ENCODE results near the gene KSR1. TPM values are rescaled to one million over a fixed set of nuclear protein-coding genes. Genes with fewer than 3 reads are reported as not detected.

KSR1 gene
- total RNA-seq, 2 experiments from 2014 or later: 53.9 to 58.2 TPM

- Mint-ChIP-seq H3K27ac (no peak overlapping the region), H3K36me3 (ENCODE audit: low read depth) (peaks cover 8% of the 10 kb centered on the region), H3K4me1 (ENCODE audit: low read depth) (peaks cover 81% of the 10 kb centered on the region), H3K4me3 (no peak overlapping the region), H3K9me3 (no peaks in the 10 kb centered on the region), H3K27me3 (no peaks in the 10 kb centered on the region)
- TF ChIP-seq, protein P1, sequence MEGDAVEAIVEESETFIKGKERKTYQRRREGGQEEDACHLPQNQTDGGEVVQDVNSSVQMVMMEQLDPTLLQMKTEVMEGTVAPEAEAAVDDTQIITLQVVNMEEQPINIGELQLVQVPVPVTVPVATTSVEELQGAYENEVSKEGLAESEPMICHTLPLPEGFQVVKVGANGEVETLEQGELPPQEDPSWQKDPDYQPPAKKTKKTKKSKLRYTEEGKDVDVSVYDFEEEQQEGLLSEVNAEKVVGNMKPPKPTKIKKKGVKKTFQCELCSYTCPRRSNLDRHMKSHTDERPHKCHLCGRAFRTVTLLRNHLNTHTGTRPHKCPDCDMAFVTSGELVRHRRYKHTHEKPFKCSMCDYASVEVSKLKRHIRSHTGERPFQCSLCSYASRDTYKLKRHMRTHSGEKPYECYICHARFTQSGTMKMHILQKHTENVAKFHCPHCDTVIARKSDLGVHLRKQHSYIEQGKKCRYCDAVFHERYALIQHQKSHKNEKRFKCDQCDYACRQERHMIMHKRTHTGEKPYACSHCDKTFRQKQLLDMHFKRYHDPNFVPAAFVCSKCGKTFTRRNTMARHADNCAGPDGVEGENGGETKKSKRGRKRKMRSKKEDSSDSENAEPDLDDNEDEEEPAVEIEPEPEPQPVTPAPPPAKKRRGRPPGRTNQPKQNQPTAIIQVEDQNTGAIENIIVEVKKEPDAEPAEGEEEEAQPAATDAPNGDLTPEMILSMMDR (IDR thresholded peaks at IDR 0.05): no peak
- ATAC-seq (no peak), DNase-seq (no peak)
- CTCF ChIA-PET: no interaction called here
- intact Hi-C loops (cut with micrococcal nuclease): loop anchor here (10.0 kb wide), 1 partner anchor 566 kb away; the partner anchor contains the start of gene NLK
- POLR2A ChIA-PET: interaction anchor here (1.0 kb wide), 1 partner anchor 24 kb away, joined by 3 read pairs; no protein-coding TSS in a partner anchor
These were observed 22.8 kb downstream of the KSR1 start for GRCh38 chr17:27478901-27479538.

- peak overlapping the region; percentile 46 for H3K27ac Mint-ChIP-seq
- no peaks in the 10 kb centered on the region for H3K9me3 Mint-ChIP-seq
- CTCF ChIA-PET: interaction anchor here (1.9 kb wide), 1 partner anchor 121 kb away, joined by 5 read pairs; no protein-coding TSS in a partner anchor
- POLR2A ChIA-PET: no interaction called here
- no peak for DNase-seq
- H3K4me3 Mint-ChIP-seq: no peak overlapping the region
- TF ChIP-seq, protein P1 (IDR thresholded peaks at IDR 0.05): no peak
- H3K4me1 Mint-ChIP-seq (ENCODE audit: low read depth): peaks cover 73% of the 10 kb centered on the region
- intact Hi-C loops (cut with micrococcal nuclease): loop anchor here (10.0 kb wide), 1 partner anchor 565 kb away; the partner anchor contains the start of gene NLK
- H3K27me3 Mint-ChIP-seq: no peaks in the 10 kb centered on the region
- ATAC-seq: no peak
- peaks cover 8% of the 10 kb centered on the region for H3K36me3 Mint-ChIP-seq (ENCODE audit: low read depth)
These were observed 23.6 kb downstream of the KSR1 start for GRCh38 chr17:27479838-27480237.

DNA sequence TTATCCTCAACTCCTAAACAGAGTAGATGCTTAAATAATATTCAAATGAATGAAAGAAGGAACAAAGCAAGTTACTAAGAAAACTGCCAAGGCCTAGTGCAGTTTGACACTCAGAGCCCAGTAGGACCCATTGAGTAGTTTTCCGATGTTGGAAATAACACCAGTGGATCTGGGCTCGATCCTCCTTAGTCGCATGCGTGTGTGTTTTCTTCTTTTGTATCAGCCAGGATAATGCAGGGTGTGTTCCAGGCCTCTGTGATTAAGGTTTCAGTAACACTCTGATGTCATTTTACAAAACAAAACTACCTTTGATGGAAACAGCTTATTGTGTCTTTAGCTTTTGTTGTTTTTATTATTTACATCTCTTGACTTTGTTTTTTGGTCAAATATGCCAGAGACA lies 24.5 kb downstream of the KSR1 start:
- ChIA-PET CTCF (interaction anchor here (1.0 to 1.9 kb wide), 8 partner anchors 13 to 131 kb away, joined by 3 to 7 read pairs (median 5); no protein-coding TSS in a partner anchor), POLR2A (interaction anchor here (0.8 to 1.5 kb wide), 9 partner anchors 9 to 121 kb away, joined by 3 to 10 read pairs (median 4); partner anchors contain the start of gene KSR1)
- Mint-ChIP-seq H3K36me3 (ENCODE audit: low read depth) (peaks cover 10% of the 10 kb centered on the region), H3K9me3 (no peaks in the 10 kb centered on the region), H3K4me3 (no peak overlapping the region), H3K4me1 (ENCODE audit: low read depth) (peaks cover 66% of the 10 kb centered on the region), H3K27me3 (no peaks in the 10 kb centered on the region), H3K27ac (peak overlapping the region; percentile 46)
- TF ChIP-seq, protein P1 (IDR thresholded peaks at IDR 0.05): no peak
- DNase-seq (no peak), ATAC-seq (peak; percentile 25)
- intact Hi-C loops (cut with micrococcal nuclease): no loop called here

DNA sequence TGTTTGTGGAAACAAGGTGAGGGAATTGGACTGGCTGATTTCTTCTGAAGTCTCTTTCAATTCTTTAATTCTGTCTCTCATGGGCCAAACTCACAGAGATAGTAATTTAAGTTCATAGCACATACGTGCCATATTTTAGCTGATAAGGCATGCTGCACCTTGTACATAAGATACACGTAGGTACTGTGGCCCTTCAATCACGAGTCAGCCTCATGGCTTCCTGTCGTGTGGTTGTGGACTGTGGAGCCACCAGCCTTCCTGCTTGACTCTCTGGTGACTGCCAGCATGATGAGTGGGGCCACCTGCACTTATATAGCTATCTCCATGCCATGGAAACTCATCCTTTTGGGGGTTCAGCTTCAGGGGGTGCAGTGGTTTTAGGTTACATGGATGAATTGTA lies 25.1 kb downstream of the KSR1 start:
- ChIA-PET POLR2A (interaction anchor here (0.6 to 1.5 kb wide), 12 partner anchors 9 to 120 kb away, joined by 3 to 10 read pairs (median 3); partner anchors contain the start of gene KSR1), CTCF (interaction anchor here (1.0 to 1.9 kb wide), 10 partner anchors 12 to 131 kb away, joined by 3 to 7 read pairs (median 5); no protein-coding TSS in a partner anchor)
- peak; percentile 79 for DNase-seq
- peak; percentile 88 for ATAC-seq
- intact Hi-C loops (cut with micrococcal nuclease): no loop called here
- Mint-ChIP-seq H3K9me3 (no peaks in the 10 kb centered on the region), H3K27me3 (no peaks in the 10 kb centered on the region), H3K36me3 (ENCODE audit: low read depth) (peaks cover 10% of the 10 kb centered on the region), H3K4me1 (ENCODE audit: low read depth) (peaks cover 64% of the 10 kb centered on the region), H3K27ac (peak overlapping the region; percentile 74), H3K4me3 (no peak overlapping the region)
- TF ChIP-seq, protein P1 (IDR thresholded peaks at IDR 0.05): no peak

DNA sequence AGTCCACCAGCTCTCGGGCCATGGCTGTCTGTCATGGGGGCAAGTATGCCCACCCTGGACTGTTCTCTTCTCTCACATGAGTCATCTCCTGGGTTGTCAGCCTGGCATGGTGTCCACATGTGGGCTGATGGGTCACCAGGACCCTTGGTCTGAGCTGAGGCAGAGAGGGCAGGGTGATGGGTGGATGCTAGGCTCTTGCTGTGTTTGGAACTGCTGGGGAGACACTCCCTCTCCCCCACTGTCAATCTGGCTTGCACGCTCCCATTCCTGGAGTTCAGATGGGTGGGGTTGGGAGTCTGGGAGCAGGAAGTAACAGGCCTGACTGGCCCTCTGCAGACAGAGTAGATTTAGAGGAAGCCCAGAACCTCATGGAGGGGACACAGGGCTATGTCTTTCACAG lies 28.9 kb downstream of the KSR1 start:
- POLR2A ChIA-PET: interaction anchor here (0.6 to 1.4 kb wide), 3 partner anchors 11 to 97 kb away, joined by 3 to 5 read pairs (median 3); no protein-coding TSS in a partner anchor
- Mint-ChIP-seq H3K27me3 (no peaks in the 10 kb centered on the region), H3K4me3 (no peak overlapping the region), H3K9me3 (no peaks in the 10 kb centered on the region), H3K27ac (no peak overlapping the region), H3K4me1 (ENCODE audit: low read depth) (peaks cover 35% of the 10 kb centered on the region), H3K36me3 (ENCODE audit: low read depth) (peaks cover 20% of the 10 kb centered on the region)
- intact Hi-C loops (cut with micrococcal nuclease): no loop called here
- TF ChIP-seq, protein P1 (IDR thresholded peaks at IDR 0.05): no peak
- DNase-seq (no peak), ATAC-seq (no peak)
- CTCF ChIA-PET: no interaction called here
